IPS DF 6.9 (cell line): ENCODE measurements around the gene VPS13D.

Experiments
- DNase-seq: peaks from one replicate; pipeline ENCODE4 v3.0.0-alpha.2; 2013; ENCODE audit warnings: low read depth, low spot score
- H3K27ac ChIP-seq: one replicate; pipeline ENCODE4 v1.5.1; 2013; ENCODE audit warnings: low read length, control low read depth
- H3K27me3 ChIP-seq: 2 replicates; pipeline ENCODE4 v1.6.1; 2013; ENCODE audit warnings: mild to moderate bottlenecking, low read length; ENCODE audit not compliant: control insufficient read depth, insufficient read depth
- H3K36me3 ChIP-seq: 2 replicates; pipeline ENCODE4 v1.6.1; 2013; ENCODE audit warnings: low read length; ENCODE audit not compliant: control insufficient read depth, insufficient read depth
- H3K4me1 ChIP-seq: 2 replicates; pipeline ENCODE4 v1.6.1; 2013; ENCODE audit warnings: low read length; ENCODE audit not compliant: control insufficient read depth, insufficient read depth
- H3K4me3 ChIP-seq: 2 replicates; pipeline ENCODE4 v1.5.1; 2013; ENCODE audit warnings: mild to moderate bottlenecking, low read length
- H3K9me3 ChIP-seq: 2 replicates; pipeline ENCODE4 v1.6.1; 2013; ENCODE audit warnings: low read length, inconsistent platforms; ENCODE audit not compliant: control insufficient read depth, insufficient read depth
- WGBS: extraction: QIAGEN DNeasy Blood & Tissue Kit; methylation state at CpG from one replicate; pipeline ENCODE4 v1.1.7; 2013; ENCODE audit warnings: mixed read lengths, missing lambda C conversion rate; ENCODE audit not compliant: insufficient read length, insufficient coverage; 5-methylcytosine and 5-hydroxymethylcytosine counted together

The VPS13D gene

DNA sequence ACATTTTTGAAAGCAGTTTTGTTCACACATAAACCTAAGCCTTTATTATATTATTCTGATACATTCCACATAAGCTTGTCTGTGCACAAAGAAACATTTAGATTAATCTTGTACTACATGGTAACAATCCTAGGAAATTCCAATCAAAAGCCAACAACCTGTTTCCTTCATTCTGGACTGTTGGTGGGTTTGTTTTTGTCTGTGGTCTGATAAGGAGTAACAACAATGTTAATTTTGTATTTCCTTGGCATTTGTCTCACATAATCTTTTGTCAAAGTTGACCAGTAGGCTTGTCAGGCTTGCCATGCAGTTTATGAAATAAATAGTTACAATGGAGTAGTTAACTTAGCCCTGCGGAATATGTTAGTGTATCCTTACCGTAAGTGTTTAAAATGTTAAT, 204.9 kb downstream of the VPS13D start:
- Histone ChIP-seq H3K27ac (no peak overlapping the region), H3K9me3 (no peaks in the 10 kb centered on the region), H3K36me3 (no peaks in the 10 kb centered on the region), H3K4me3 (no peak overlapping the region), H3K4me1 (0 out of 2 replicates have a peak, but pooled peaks cover 1% of the 10 kb centered on the region), H3K27me3 (no peaks in the 10 kb centered on the region)
- DNase-seq = no peak
- WGBS = no CpG with 5 or more reads among the region's 2 CpGs

DNA sequence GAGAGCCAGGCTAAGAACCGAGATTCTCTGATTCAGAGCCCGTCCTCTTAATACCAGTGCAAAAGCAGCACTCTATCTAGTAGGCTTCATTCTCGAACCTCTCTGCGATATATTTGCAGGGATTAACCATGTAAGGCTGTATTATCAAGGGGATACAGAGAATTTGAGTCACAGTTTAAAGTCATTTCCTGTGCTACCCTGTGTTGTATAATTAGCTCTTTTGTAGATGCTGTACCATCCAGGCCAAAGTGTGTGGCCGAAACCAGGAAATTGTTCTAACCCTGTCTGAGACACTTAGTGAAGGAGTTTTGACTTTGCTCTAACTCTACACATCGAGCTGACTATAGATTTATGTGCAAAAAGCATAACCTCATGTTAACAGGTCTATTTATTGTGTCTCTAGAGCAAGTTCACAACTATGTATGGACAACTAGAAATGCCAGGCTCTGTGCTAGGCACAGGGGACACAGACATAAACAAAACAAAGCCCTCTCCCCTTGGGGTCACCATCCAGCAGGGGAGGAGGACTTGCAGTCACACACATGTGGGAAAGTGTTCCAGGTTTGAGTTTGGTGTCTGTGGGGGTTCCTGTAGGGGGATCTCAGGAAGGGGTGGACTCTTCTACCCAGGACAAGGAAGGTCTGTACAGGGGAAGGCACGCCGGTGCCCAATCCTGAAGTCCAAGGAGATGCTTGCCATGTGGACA, 206.0 kb downstream of the VPS13D start:
- Histone ChIP-seq H3K9me3 (no peaks in the 10 kb centered on the region), H3K4me1 (0 out of 2 replicates have a peak, but pooled peaks cover 1% of the 10 kb centered on the region), H3K36me3 (no peaks in the 10 kb centered on the region), H3K27me3 (no peaks in the 10 kb centered on the region), H3K27ac (no peak overlapping the region), H3K4me3 (no peak overlapping the region)
- no CpG with 5 or more reads among the region's 8 CpGs for WGBS
- DNase-seq = no peak

DNA sequence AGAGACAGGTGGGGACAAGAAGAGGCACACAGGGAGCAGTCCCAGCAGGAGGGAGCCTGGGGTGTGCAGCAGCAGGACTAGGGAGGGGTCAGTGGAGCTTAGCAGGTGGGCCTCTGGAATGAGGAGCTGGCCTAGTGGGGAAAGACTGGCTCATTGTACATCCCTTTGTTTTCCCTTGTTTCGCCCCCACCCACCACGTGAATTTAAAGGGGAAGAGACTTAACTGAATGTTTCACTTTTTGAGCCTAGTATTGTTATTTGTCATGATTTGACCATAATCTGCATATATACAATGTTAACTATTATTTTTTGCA, 206.5 kb downstream of the VPS13D start:
- Histone ChIP-seq H3K27ac (no peak overlapping the region), H3K4me3 (no peak overlapping the region), H3K27me3 (no peaks in the 10 kb centered on the region), H3K9me3 (no peaks in the 10 kb centered on the region), H3K4me1 (0 out of 2 replicates have a peak, but pooled peaks cover 1% of the 10 kb centered on the region), H3K36me3 (no peaks in the 10 kb centered on the region)
- DNase-seq = no peak
- no CpG with 5 or more reads among the region's 2 CpGs for WGBS

DNA sequence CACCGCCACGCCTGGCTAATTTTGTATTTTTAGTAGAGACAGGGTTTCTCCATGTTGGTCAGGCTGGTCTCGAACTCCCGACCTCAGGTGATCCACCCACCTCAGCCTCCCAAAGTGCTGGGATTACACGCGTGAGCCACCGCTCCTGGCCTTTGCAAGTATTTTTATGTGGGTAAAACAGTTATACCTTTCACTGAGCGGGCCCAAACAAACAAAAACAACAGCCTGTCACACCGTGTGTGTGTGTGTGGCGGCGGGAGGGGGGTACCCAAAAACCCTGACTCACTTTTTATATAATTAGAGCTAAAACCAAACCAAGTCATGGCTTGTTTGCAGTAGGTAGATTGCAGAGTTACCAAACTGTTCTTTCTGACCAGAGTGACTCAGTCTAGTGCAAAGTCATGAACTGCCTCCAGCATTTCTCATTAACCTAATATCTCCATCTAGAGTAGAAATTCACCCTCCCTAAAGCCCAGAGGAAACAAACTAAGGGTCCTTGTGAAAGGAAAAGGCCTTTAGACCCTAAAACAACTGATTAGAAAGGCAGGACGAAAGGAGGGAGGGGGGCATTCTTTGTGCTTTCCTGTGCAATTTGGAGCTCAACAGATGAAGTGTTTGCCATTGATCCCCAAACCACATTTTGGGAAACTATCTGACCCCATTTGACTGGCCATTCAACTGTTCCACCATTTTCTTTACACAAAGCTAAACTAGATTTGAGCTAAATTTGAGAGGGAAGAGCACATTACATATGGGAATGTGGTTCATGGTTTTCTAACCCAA, 207.2 kb downstream of the VPS13D start:
- no peak overlapping the region for H3K27ac ChIP-seq

DNA sequence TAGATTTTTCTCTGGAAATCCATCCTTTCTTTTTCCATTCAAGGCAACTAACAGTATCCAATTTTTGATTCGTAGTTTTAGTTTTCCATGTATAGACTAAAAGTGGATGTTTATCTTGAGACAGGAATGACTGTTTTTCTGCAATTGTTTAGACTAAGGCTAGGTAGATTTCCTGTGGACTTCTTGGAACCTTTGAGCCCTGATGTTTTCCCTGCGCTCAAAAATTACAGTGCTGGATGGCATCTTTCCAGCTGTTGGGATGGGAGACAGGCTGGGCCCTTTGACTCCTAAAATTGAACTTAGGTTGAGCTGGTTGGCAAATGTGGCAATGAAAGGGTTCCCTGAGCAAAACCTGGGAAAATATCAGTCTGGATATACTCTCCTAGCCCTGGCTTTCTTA, 207.8 kb downstream of the VPS13D start:
- Histone ChIP-seq H3K36me3 (no peaks in the 10 kb centered on the region), H3K9me3 (no peaks in the 10 kb centered on the region), H3K4me1 (0 out of 2 replicates have a peak, but pooled peaks cover 1% of the 10 kb centered on the region), H3K4me3 (no peak overlapping the region), H3K27me3 (no peaks in the 10 kb centered on the region), H3K27ac (no peak overlapping the region)
- WGBS = no CpG with 5 or more reads among the region's 2 CpGs
- DNase-seq = no peak

More for the DNA sequence above, 207.2 kb downstream of the VPS13D start:
- no CpG with 5 or more reads among the region's 12 CpGs for WGBS
- no peaks in the 10 kb centered on the region for H3K36me3 ChIP-seq
- no peak overlapping the region for H3K4me3 ChIP-seq
- DNase-seq = no peak
- H3K27me3 ChIP-seq = no peaks in the 10 kb centered on the region
- 0 out of 2 replicates have a peak, but pooled peaks cover 1% of the 10 kb centered on the region for H3K4me1 ChIP-seq
- H3K9me3 ChIP-seq = no peaks in the 10 kb centered on the region

DNA sequence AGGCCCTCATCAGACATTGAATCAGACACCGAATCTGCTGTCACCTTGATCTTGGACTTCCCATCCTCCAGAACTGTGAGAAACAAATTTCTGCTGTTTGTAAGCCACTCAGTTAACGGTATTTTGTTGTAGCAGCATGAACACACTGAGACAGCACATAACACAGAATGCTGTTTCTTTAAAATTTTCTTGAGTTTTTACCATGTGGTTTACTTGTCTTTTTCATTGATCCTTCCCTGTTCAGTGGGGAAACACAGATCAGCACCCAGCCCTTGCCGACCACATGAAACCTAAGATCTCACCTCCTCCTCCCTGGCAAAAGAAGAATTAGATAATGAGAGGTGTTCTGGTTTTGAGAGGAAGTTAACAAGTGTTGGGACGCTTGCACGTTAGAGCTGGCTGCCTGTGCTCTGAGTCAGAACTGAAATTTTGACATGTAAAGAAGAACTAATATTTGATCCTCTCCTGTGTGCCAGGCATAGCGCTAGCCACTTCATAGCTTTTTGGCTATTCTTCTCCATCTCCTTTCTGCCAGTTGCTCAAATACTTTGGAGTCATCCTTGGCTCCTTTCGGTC, 208.6 kb downstream of the VPS13D start:
- no peak for DNase-seq
- Histone ChIP-seq H3K4me1 (0 out of 2 replicates have a peak, but pooled peaks cover 1% of the 10 kb centered on the region), H3K27me3 (no peaks in the 10 kb centered on the region), H3K9me3 (no peaks in the 10 kb centered on the region), H3K27ac (no peak overlapping the region), H3K4me3 (no peak overlapping the region), H3K36me3 (no peaks in the 10 kb centered on the region)
- WGBS = no CpG with 5 or more reads among the region's 7 CpGs

DNA sequence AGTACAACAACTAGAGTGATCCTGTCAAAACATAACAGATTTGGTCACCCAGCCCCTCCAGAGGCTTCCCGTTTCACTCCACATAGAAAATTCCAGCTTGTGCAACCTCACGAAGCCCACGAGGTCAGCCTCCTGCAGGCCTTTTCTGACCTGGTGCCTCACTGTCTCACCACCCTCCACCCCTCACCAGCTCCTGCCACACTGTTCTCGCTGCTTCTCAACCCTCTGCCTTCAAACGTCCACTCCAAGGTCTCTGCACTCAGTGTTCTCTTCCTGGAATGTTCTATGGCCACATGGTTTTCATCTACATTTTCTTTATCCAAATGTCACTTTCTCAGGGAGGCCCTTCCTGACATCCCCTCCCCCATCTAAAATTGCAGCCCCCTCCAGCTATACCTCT, 209.2 kb downstream of the VPS13D start:
- Histone ChIP-seq H3K4me3 (no peak overlapping the region), H3K27me3 (no peaks in the 10 kb centered on the region), H3K36me3 (no peaks in the 10 kb centered on the region), H3K9me3 (no peaks in the 10 kb centered on the region), H3K4me1 (no peaks in the 10 kb centered on the region), H3K27ac (no peak overlapping the region)
- no peak for DNase-seq
- WGBS = no CpG with 5 or more reads among the region's 5 CpGs

DNA sequence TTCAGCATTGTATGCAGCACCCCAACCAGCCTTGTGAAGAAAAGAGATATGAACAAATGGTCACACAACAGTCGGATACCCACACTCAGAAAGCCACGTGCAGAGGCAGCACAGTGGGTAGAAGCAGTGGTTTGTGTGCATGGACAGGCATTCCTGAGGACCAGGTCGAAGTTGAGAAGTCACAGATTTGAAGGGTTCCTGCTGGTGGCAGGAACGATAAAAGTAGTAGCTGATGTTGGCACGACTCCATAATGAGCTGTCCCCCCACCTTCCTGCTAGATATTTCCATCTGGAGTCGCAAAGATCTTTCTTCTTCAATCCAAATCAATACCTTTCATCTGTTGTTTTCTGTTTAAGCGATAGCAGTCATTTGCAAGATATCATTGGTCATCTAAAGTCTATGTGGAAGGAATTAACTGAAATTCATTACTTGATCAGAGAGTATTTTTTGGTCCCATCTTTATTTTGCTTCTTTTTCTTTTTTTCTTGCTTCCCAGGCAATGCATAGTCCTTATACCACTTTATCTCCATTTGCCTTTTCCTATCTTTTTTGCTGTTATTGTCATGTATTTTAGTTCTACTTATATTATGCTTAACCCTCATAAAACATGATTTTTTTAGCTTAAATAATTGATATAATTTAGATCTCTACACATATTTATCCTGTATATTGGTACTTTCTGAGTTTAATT, 211.7 kb downstream of the VPS13D start:
- no peak overlapping the region for H3K4me3 ChIP-seq

DNA sequence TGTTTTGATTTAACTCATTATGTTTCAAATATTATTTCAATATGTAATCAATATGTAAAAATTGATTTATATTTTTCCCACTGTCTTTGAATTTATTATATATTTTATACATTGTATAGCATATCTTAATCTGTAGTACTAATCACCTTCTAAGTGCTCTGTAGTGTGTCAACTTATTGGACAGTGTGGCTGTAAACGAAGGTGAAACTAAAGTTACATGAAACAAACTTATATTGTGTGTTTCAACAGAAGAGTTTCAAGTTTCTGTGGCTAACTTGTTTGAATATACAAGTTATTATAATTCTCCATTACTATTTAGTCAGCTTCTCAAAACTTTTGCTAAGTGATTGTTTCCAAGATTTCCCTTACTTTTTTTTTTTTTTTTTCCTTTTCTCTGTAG, 212.4 kb downstream of the VPS13D start:
- no CpG with 5 or more reads among the region's 1 CpG for WGBS
- H3K27me3 ChIP-seq = no peaks in the 10 kb centered on the region
- no peak overlapping the region for H3K27ac ChIP-seq
- no peak overlapping the region for H3K4me3 ChIP-seq
- no peaks in the 10 kb centered on the region for H3K4me1 ChIP-seq
- no peaks in the 10 kb centered on the region for H3K36me3 ChIP-seq
- no peaks in the 10 kb centered on the region for H3K9me3 ChIP-seq
- no peak for DNase-seq

More for the DNA sequence above, 211.7 kb downstream of the VPS13D start:
- no peaks in the 10 kb centered on the region for H3K4me1 ChIP-seq
- H3K36me3 ChIP-seq = no peaks in the 10 kb centered on the region
- no peaks in the 10 kb centered on the region for H3K27me3 ChIP-seq
- H3K27ac ChIP-seq = no peak overlapping the region
- no peak for DNase-seq
- no CpG with 5 or more reads among the region's 7 CpGs for WGBS
- H3K9me3 ChIP-seq = no peaks in the 10 kb centered on the region

DNA sequence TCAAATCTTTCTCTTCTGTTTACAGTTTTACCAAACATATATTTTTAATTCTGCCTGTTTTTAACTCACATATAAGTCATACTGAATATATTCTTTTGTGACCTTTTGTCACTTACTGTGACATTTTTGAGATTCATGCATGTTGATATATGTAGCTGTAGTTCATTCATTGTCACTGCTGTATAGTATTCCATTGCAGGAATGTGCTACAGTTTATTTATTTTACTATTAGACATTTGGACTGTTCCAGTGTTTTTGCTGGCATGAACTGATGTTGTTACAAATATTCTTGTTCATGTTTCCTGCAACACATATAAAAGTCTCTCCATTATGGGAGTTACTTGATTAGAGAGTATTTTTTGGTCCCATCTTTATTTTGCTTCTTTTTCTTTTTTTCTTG, 213.3 kb downstream of the VPS13D start:
- H3K4me1 ChIP-seq = no peaks in the 10 kb centered on the region
- no peak for DNase-seq

More for the DNA sequence above, 213.3 kb downstream of the VPS13D start:
- no peak overlapping the region for H3K4me3 ChIP-seq
- no peaks in the 10 kb centered on the region for H3K36me3 ChIP-seq
- no peaks in the 10 kb centered on the region for H3K27me3 ChIP-seq
- no peak overlapping the region for H3K27ac ChIP-seq
- no peaks in the 10 kb centered on the region for H3K9me3 ChIP-seq
